GM18507 (cell line): ENCODE results near the gene IP6K3.

Experiments
- DNase-seq: peaks from one replicate; pipeline ENCODE4 v3.0.0; 2011; ENCODE audit warnings: low read depth; ENCODE audit not compliant: insufficient read length; ENCODE audit errors: extremely low spot score
- FAIRE-seq: peaks from 2 replicates; lab custom pipeline; 2011; peaks lifted over from hg19 to GRCh38; lab: Jason Lieb, UNC

IP6K3 gene

DNA sequence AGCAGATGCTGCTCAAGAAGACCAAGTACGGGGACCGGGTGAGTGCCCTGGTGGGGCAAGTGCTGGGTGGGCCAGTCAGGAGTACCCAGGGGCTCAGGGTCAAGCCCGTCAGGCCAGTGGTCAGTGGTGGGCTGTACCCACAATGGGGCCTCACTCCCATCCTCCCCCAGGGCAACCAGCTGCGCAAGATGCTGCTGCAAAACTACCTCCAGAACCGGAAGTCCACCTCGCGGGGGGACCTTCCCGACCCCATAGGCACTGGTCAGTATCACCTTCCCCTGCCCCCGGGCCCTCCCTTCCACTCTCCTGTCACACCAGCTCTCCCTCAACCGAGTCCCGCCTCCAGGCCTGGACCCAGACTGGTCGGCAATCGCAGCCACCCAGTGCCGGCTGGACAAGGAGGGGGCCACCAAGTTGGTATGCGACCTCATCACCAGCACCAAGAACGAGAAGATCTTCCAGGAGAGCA, 62.2 kb downstream of the IP6K3 start:
- FAIRE-seq (no peak), DNase-seq (no peak)

DNA sequence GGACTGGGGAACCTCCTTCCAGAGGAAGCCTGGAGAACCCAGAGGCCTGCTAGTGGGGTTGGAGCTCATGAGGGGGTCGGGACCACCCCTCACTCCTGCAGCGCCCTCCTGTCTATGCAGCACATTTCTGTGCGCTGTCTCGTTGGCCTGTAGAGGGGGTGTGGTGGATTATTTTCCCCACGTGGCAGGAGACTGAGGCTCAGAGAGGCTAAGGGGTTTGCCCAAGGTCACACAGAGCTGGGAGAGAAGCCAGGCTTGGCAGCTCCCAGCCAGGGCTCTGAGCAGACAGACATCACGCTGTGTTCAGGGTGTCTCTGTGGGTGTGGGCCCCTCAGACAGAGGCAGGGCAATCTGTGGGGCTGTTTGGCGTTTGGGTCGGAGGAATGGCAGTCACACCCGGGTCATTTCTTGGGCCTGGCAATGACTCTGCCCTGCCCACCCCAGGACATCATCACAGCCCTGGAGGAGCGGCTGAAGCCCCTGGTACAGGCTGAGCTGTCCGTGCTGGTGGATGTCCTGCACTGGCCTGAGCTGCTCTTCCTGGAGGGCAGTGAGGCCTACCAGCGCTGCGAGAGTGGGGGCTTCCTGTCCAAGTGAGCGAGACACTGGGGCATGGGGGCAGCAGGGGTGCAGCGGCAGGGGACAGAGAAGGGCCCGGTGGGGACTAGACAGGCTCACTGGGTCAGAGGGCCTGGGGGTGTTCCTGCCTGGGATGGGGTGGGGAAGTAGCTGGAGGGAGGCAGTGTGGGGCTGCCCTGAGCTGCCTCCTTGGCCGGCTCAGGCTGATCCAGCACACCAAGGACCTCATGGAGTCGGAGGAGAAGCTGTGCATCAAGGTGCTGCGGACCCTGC, 62.9 kb downstream of the IP6K3 start:
- FAIRE-seq (no peak), DNase-seq (no peak)

DNA sequence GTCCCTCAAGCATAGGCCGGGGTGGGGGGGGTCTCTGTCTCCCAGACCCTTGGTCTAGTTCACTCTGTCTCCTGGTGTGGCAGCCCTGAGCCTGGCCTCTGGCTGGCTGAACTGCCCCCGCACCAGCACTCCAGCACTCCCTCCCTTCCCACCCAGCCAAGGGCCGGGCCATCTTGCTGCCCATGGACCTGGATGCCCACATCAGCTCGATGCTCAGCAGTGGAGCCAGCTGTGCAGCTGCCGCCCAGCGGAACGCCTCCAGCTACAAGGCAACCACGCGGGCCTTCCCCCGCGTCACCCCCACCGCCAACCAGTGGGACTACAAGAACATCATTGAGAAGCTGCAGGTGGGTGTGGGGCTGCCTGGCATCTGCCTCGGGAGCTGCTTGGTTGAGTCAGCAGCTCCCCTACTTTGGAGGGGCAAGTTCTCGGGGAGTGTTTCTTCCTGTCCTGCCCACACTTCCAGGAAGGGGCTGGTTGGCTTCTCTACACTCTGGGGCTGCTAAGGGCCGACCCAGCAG, 63.6 kb downstream of the IP6K3 start:
- DNase-seq (no peak), FAIRE-seq (no peak)

- no peak for DNase-seq
- no peak for FAIRE-seq
Measured at GRCh38 chr6:33682341-33682740, 64.4 kb downstream of the IP6K3 start.

DNA sequence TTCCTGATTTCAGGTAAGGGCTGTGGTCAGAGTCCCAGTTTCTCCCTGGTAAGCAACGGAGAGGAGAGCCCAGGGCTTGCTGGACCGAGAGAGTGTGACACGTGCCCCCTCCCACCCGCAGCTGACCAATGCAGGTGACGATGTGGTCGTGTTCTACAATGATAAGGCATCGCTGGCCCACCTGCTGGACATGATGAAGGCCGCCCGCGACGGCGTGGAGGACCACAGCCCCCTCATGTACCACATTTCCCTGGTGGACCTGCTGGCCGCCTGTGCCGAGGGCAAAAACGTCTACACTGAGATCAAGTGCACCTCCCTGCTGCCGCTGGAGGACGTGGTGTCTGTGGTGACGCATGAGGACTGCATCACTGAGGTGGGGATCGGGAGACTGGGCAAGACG, 66.9 kb downstream of the IP6K3 start:
- DNase-seq (no peak), FAIRE-seq (no peak)

DNA sequence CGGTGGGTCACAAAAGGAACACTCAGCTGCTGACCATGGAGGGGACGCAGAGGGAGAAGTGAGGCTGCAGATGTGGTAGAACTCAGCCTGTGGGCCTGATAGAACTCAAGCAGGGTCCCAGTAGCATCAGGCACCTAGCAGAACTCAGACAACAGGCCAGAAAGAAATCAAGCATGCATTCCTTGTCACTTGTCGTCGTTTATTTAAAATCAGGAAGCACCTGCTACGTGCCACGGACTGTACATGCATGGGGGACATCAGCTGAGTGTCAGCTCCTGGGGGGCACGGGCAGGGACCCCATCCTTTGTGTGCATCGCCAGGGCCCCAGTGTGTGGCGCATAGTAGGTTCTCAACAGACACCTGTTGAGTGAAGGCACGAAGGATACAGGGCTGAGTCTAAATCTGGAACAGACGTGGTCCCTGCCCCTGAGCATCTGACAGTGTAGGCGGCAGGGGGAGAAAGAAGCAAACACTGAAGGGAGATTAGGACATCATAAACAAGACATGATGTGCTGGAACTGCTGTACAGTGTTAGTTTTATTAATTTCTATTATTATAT, 67.7 kb downstream of the IP6K3 start:
- DNase-seq: no peak
- FAIRE-seq: no peak

DNA sequence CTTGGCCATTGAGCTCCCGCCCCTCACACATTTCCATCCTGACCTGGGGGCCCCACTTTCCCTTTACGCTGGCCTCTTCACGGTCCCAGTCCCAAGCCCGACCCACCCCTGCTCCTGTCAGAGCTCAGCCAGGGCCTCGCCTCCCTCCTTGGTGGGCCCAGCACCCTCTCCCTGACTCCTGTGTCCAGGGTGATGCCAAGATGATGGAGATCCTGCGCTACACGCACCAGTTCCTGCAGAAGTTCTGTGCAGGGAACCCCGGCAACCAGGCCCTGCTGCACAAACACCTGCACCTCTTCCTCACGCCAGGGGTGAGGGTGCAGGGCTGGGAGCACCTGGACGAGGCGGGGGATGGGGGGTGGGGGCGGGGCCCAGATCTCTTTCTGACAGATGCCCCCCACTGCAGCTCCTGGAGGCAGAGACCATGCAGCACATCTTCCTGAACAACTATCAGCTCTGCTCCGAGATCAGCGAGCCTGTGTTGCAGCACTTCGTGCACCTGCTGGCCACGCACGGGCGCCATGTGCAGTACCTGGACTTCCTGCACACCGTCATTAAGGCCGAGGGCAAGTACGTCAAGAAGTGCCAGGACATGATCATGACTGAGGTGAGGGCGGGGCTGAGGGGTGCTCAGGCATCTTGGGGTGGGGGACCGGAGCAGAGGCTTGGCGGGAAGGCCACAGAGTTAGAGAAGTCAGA, 68.3 kb downstream of the IP6K3 start:
- FAIRE-seq (no peak), DNase-seq (no peak)

DNA sequence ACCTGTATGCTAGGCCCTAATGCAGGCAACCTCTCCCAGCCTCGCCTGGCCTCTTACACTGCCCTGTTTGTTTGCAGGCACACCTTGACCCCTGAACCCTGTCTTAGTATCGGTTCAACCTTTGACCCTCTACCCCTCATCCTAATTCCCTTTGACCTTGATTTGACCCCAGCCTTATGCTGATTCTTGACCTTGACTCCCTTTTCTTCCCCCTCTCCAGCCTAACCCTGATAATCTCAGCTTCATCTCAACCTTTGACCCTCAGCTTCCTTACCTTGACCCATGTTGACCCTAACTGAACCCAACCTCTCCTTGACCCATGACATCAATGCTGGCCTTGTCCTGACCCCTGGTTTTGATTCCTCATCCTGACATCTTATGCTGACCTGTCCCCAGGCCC, 69.0 kb downstream of the IP6K3 start:
- DNase-seq (no peak), FAIRE-seq (no peak)

DNA sequence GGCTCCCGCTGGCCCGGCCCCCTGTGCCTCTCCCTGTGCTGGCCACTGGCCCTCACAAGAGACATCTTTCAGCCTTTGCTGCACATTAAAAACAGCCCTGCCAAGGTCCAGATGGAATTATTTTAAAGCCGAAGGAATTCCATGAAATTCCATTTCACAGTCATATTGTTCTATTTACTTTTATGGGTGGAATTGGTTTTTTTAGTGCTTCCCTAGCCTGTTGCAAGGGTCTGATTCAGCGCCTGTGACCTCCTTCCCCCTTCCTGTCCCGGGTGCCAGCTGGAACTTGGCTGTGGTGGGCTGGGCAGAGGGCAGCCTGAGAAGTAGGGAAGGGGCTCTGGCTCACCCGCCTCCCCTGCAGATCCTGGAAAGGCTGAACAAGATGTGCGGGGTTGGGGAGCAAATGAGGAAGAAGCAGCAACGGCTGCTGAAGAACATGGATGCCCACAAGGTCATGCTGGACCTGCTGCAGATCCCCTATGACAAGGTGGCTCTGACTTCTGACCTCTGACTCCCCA, 69.5 kb downstream of the IP6K3 start:
- FAIRE-seq (no peak), DNase-seq (no peak)

GRCh38 chr6:33676416-33677142, 70.1 kb downstream of the IP6K3 start:
- no peak for DNase-seq
- FAIRE-seq: no peak

GRCh38 chr6:33675968-33676367, 70.7 kb downstream of the IP6K3 start:
- FAIRE-seq: no peak

DNA sequence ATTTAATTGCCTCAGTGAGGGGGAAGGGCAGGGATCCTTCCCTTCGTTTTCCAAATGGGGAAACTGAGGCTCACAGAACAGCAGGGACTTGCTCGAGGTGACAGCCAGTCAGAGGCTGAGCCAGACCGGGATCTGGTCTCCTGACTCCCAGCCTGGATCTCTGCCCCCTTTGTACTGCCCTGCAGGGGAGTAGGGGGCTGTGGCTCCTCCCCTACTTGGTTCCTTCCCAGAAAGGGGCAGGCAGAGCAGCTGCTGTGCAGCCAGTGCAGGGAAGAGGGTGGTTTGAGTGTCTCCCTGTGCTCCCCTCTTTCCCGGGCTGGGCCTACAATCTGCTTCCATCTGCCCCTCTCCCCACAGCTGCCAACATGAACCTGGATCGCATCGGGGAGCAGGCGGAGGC, 72.9 kb downstream of the IP6K3 start:
- no peak for DNase-seq
- FAIRE-seq: no peak

More at GRCh38 chr6:33675968-33676367, 70.7 kb downstream of the IP6K3 start:
- no peak for DNase-seq

DNA sequence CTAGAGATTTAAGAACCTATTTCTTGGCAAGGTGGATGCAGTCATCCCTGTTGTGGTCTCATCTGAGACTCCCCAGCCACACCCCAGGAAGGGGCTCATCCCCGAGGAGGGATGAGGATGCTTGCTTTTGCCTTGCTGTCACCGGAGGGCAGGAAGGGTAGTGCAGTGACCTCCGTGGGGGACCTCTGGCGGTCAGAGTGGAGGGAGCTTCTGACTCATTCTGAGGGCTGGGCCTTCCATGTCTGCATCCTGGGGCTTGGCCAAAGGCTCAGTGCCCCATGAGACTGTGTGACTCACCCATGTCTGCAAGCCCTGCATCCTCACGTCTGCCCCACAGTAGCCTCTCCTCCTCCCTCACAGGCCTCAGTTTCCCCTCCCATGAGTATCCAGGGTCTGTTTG, 73.9 kb downstream of the IP6K3 start:
- DNase-seq: peak; percentile 43
- peak; percentile 62 for FAIRE-seq

GRCh38 chr6:33671744-33672072, 75.0 kb downstream of the IP6K3 start:
- FAIRE-seq (no peak), DNase-seq (no peak)
